Astrocyte of the spinal cord (primary cell): ENCODE data around the gene OSBPL7.

ENCODE experiments used
- DNase-seq: peaks from one replicate; pipeline ENCODE4 v3.0.0; 2011; ENCODE audit warnings: low read depth, low spot score
- H3K4me3 ChIP-seq: 2 replicates; pipeline ENCODE4 v1.5.1; 2011; ENCODE audit warnings: low read depth, mild to moderate bottlenecking, low read length, moderate library complexity
- CTCF ChIP-seq: IDR thresholded peaks from 2 replicates; pipeline ENCODE4 v1.5.1; 2012; ENCODE audit warnings: low read depth, mild to moderate bottlenecking, low read length, inconsistent platforms
- in situ Hi-C: cut with HindIII; loops from 2 replicates; pipeline ENCODE4 v1.10.0; 2017; ENCODE audit warnings: low sequenced_read_pairs

OSBPL7 gene

GRCh38 chr17:47811709-47812108, 9.9 kb downstream of the OSBPL7 start:
- no peak for DNase-seq
- TF ChIP-seq CTCF: no peak
- in situ Hi-C loops: no loop called here
- H3K4me3 ChIP-seq: no peak overlapping the region

- in situ Hi-C loops: no loop called here
- no peak overlapping the region for H3K4me3 ChIP-seq
- DNase-seq: no peak
- no peak for TF ChIP-seq CTCF
These were observed 10.5 kb downstream of the OSBPL7 start for GRCh38 chr17:47810901-47811635.

GRCh38 chr17:47810200-47810821, 11.3 kb downstream of the OSBPL7 start:
- H3K4me3 ChIP-seq: no peak overlapping the region
- in situ Hi-C loops: no loop called here
- peak; percentile 91 for DNase-seq
- TF ChIP-seq CTCF: no peak

GRCh38 chr17:47808830-47809480, 12.6 kb downstream of the OSBPL7 start:
- no peak for DNase-seq
- no peak overlapping the region for H3K4me3 ChIP-seq
- in situ Hi-C loops: no loop called here
- TF ChIP-seq CTCF: no peak

- no peak for DNase-seq
- H3K4me3 ChIP-seq: no peak overlapping the region
These were observed 13.4 kb downstream of the OSBPL7 start for GRCh38 chr17:47808036-47808829.

More at GRCh38 chr17:47808036-47808829, 13.4 kb downstream of the OSBPL7 start:
- in situ Hi-C loops: no loop called here
- no peak for TF ChIP-seq CTCF
